Fibroblast of villous mesenchyme (primary cell): Measurements from ENCODE around the gene ASCL4. TPM values are rescaled to one million over a fixed set of nuclear protein-coding genes. Genes with fewer than 3 reads are reported as not detected.
A peak's percentile ranks its signal among the peaks of the same experiment; 100 is the strongest.

Experiments
- DNase-seq: peaks from one replicate; pipeline ENCODE4 v3.0.0-alpha.2; 2010; ENCODE audit warnings: low read depth
- H3K4me3 ChIP-seq: 2 replicates; pipeline ENCODE4 v1.5.1; 2011; ENCODE audit warnings: low read depth, mild to moderate bottlenecking, low read length
- total RNA-seq: library from RNA; depleted of rRNA; stranded (reverse); fragments of >200 nt; gene quantifications from 2 replicates; pipeline ENCODE4 v1.2.3, GENCODE V29; 2012
- TF ChIP-seq, protein P1 (sequence below): IDR thresholded peaks from 2 replicates; pipeline ENCODE4 v1.5.1; 2012; ENCODE audit warnings: low read depth, mild to moderate bottlenecking, low read length; ENCODE audit not compliant: insufficient read depth

The ASCL4 gene
- total RNA-seq, 1 donor = not detected

DNA sequence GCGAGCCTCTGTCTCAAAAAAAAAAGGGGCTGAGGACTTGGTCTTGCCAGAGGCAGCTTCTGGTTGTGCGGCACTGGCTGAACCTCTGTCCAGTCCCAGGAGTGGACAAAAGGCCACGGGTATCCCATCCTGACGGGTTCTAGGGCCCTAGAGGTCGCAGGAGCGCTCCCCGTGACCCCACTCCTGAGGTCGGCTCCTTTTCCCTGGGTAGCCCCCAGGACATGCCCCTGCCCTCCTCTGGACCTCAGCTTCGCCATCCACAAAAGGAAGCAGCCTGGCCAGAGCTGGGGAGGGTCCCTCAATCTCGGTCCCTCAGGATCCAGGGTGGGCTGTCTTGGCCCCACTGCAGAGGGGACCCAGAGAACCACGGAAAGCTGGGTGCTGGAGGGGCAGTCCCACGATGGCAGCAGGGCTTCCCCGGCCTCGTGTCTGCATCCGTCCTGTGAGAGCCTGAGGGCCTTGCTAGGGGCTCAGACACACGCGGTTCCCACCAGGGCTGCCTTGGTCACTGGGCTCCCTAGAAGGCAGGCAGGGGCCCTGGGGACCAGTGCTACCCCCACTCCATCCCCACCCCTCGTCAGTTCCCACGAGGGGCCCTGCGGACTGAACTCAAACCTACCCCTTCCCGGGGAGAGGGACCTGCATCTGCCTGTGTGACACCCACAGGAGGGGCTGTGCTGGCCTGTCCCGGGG, 31.1 kb downstream of the ASCL4 start:
- no peak overlapping the region for H3K4me3 ChIP-seq
- TF ChIP-seq, protein P1, sequence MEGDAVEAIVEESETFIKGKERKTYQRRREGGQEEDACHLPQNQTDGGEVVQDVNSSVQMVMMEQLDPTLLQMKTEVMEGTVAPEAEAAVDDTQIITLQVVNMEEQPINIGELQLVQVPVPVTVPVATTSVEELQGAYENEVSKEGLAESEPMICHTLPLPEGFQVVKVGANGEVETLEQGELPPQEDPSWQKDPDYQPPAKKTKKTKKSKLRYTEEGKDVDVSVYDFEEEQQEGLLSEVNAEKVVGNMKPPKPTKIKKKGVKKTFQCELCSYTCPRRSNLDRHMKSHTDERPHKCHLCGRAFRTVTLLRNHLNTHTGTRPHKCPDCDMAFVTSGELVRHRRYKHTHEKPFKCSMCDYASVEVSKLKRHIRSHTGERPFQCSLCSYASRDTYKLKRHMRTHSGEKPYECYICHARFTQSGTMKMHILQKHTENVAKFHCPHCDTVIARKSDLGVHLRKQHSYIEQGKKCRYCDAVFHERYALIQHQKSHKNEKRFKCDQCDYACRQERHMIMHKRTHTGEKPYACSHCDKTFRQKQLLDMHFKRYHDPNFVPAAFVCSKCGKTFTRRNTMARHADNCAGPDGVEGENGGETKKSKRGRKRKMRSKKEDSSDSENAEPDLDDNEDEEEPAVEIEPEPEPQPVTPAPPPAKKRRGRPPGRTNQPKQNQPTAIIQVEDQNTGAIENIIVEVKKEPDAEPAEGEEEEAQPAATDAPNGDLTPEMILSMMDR = no peak
- no peak for DNase-seq

DNA sequence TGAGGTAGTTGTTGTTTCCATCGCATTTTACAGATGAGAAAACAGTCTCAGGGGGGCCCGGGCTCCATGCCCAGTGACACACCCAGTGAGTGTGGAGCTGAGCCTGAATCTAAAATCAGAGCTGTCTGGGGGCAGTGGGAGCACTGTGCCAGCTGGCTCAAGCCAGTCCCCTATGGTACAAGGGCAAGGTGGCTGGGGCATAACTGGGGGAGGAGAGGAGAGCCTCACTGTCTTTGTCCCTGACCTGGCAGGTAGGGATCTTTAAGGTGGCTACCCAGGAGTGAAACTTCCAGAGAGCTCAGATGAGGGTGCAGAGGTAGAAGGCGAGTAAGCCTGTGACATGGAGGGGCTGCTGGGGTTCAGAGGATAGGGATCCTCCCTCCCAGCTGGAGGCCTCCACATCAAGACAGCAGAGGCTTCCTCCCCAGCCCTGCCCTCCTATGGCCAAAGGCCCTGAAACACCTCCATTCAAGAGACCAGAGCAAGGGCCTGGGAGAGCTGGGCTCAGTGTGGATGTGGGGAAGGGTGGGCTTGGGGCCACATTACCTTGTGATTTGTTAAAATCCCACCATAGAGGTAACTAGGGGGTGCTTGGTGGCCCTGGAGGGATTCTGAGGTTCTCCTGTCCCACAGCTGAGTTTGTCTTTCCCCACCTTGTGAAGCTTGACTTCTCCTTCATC, 33.1 kb downstream of the ASCL4 start:
- TF ChIP-seq, protein P1 = no peak
- no peak for DNase-seq
- no peak overlapping the region for H3K4me3 ChIP-seq

DNA sequence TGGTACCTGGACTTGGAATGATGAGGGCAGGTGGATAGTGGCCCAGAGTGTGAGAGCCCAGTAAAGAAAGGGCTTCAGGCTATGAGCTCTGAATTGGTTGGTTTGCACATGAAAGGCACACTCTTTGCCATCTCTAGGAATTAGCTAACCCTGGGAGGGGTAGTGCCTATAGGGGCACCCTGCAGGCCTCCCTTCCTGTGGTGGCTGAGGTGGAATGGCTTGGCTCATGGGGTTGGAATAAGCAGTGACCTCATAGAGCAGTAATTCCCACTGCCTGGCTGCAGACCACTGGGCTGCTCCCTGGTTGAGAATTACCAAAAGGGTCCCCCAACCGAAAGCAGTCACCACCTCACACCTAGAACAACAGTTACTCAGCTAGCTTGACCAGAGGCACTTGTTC, 42.7 kb downstream of the ASCL4 start:
- TF ChIP-seq, protein P1 = no peak
- DNase-seq = no peak

DNA sequence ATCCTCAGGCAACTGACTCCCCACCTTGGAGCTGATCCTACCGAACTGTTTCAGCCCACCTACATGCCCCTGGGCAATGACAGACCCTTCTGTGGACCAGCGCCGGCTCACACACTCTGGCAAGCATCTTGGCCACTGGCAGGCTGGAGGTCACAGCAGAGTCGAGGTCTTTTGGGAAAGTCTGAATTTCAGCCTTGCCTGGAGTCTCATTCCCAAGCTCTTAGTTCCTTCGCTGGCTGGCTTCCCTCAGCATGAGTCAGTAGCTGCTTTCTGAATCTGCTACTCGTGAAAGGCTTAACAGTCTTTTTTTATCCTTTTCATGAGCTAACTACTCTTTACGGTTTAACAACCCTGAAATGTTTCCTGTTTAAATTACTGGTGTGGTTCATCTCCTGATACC, 44.5 kb downstream of the ASCL4 start:
- H3K4me3 ChIP-seq = no peak overlapping the region
- TF ChIP-seq, protein P1 = no peak
- peak; percentile 31 for DNase-seq

More for the DNA sequence above, 42.7 kb downstream of the ASCL4 start:
- H3K4me3 ChIP-seq = no peak overlapping the region

DNA sequence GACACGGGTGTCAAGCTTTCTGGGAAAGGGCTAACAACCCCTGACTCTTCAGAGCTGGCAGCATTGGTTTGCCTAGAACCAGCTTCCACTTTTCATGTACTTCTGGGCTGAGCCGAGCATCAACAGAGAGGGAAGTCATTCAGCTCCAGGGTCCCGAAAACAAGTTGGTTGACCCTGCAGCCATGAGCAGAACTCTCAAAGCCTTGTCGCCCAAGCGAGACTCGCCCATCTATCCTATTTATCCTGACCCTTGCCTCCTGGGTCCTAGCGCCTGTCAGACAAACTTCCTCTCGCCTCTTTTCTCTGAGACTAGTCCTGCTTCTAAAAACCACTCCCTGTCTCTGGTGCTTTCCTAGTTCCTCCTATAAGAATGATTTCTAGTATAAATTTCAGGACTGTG, 47.9 kb downstream of the ASCL4 start:
- TF ChIP-seq, protein P1 = no peak
- DNase-seq = no peak
- no peak overlapping the region for H3K4me3 ChIP-seq

Other genes starting within 250 kb of the ASCL4 start
- gene PWP1, start 88.9 kb upstream of the ASCL4 start, total RNA-seq = 58.0 and 68.7 TPM in 2 replicates
- 28.9 and 31.6 TPM in 2 replicates for gene PRDM4, start 13.6 kb upstream of the ASCL4 start, total RNA-seq